ENCODE results near the gene ASAP3. TPM values are rescaled to one million over a fixed set of nuclear protein-coding genes. Genes with fewer than 3 reads are reported as not detected.

The ASAP3 gene
- total RNA-seq, 2 experiments from 2014 or later = 0.81 to 1.2 TPM

GRCh38 chr1:23416964-23417363 lies 67.0 kb downstream of the ASAP3 start:
- Mint-ChIP-seq H3K4me1 (ENCODE audit: low read depth) (peaks cover 15% of the 10 kb centered on the region), H3K27me3 (no peaks in the 10 kb centered on the region), H3K4me3 (no peak overlapping the region), H3K36me3 (ENCODE audit: low read depth) (peaks cover 24% of the 10 kb centered on the region), H3K9me3 (no peaks in the 10 kb centered on the region), H3K27ac (no peak overlapping the region)
- ATAC-seq (ENCODE audit: poor library complexity) = no peak
- H3K4me1 ChIP-seq (ENCODE audit: insufficient read depth, low read length) = peaks cover 3% of the 10 kb centered on the region
- no peak overlapping the region for H3K4me3 ChIP-seq (ENCODE audit: low read length)
- POLR2A ChIA-PET = interaction anchor here (0.9 kb wide), 1 partner anchor 408 kb away, joined by 3 read pairs; the partner anchor contains the start of gene HMGCL
- H3K9me3 ChIP-seq (ENCODE audit: control insufficient read depth in 1 of 2, insufficient read depth in 1 of 2, low read length in 2 of 2) = no peaks in the 10 kb centered on the region
- no peaks in the 10 kb centered on the region for H3K27me3 ChIP-seq (ENCODE audit: control insufficient read depth in 1 of 2, insufficient read depth in 2 of 2, low read length in 2 of 2)
- no peak overlapping the region for H3K27ac ChIP-seq (ENCODE audit: low read depth in 1 of 2, low read length in 2 of 2)
- CTCF ChIA-PET = no interaction called here
- no peak for DNase-seq
- intact Hi-C loops (cut with DNase I, micrococcal nuclease) = no loop called here
- H3K36me3 ChIP-seq (ENCODE audit: insufficient read depth, low read length) = peaks cover 7% of the 10 kb centered on the region
- TF ChIP-seq CTCF (IDR thresholded peaks at IDR 0.05) = no peak

GRCh38 chr1:23408797-23409290 lies 75.1 kb downstream of the ASAP3 start:
- TF ChIP-seq CTCF (IDR thresholded peaks at IDR 0.05) = no peak
- Histone ChIP-seq H3K36me3 (ENCODE audit: insufficient read depth, low read length) (peaks cover 10% of the 10 kb centered on the region), H3K9me3 (ENCODE audit: control insufficient read depth in 1 of 2, insufficient read depth in 1 of 2, low read length in 2 of 2) (no peaks in the 10 kb centered on the region), H3K4me1 (ENCODE audit: insufficient read depth, low read length) (peaks cover 9% of the 10 kb centered on the region), H3K27ac (ENCODE audit: low read depth in 1 of 2, low read length in 2 of 2) (no peak overlapping the region), H3K4me3 (ENCODE audit: low read length) (no peak overlapping the region), H3K27me3 (ENCODE audit: control insufficient read depth in 1 of 2, insufficient read depth in 2 of 2, low read length in 2 of 2) (no peaks in the 10 kb centered on the region)
- ChIA-PET CTCF (no interaction called here), POLR2A (interaction anchor here (0.6 kb wide), 1 partner anchor 132 kb away, joined by 3 read pairs; no protein-coding TSS in a partner anchor)
- no peaks in the 10 kb centered on the region for H3K27me3 Mint-ChIP-seq
- no peak overlapping the region for H3K27ac Mint-ChIP-seq
- ATAC-seq (ENCODE audit: poor library complexity) = no peak
- H3K36me3 Mint-ChIP-seq (ENCODE audit: low read depth) = peaks cover 8% of the 10 kb centered on the region
- H3K4me3 Mint-ChIP-seq = no peak overlapping the region
- no peak for DNase-seq
- no peaks in the 10 kb centered on the region for H3K9me3 Mint-ChIP-seq
- peaks cover 6% of the 10 kb centered on the region for H3K4me1 Mint-ChIP-seq (ENCODE audit: low read depth)
- intact Hi-C loops (cut with DNase I, micrococcal nuclease) = no loop called here

- Mint-ChIP-seq H3K4me1 (ENCODE audit: low read depth) (peaks cover 10% of the 10 kb centered on the region), H3K27me3 (no peaks in the 10 kb centered on the region), H3K4me3 (no peak overlapping the region), H3K27ac (no peak overlapping the region), H3K9me3 (no peaks in the 10 kb centered on the region), H3K36me3 (ENCODE audit: low read depth) (peaks cover 18% of the 10 kb centered on the region)
- POLR2A ChIA-PET = no interaction called here
- H3K27me3 ChIP-seq (ENCODE audit: control insufficient read depth in 1 of 2, insufficient read depth in 2 of 2, low read length in 2 of 2) = no peaks in the 10 kb centered on the region
- no peak overlapping the region for H3K4me3 ChIP-seq (ENCODE audit: low read length)
- DNase-seq = no peak
- no peak for ATAC-seq (ENCODE audit: poor library complexity)
- H3K36me3 ChIP-seq (ENCODE audit: insufficient read depth, low read length) = peaks cover 10% of the 10 kb centered on the region
- H3K9me3 ChIP-seq (ENCODE audit: control insufficient read depth in 1 of 2, insufficient read depth in 1 of 2, low read length in 2 of 2) = no peaks in the 10 kb centered on the region
- intact Hi-C loops (cut with DNase I, micrococcal nuclease) = no loop called here
- H3K27ac ChIP-seq (ENCODE audit: low read depth in 1 of 2, low read length in 2 of 2) = no peak overlapping the region
- CTCF ChIA-PET = no interaction called here
- H3K4me1 ChIP-seq (ENCODE audit: insufficient read depth, low read length) = peaks cover 12% of the 10 kb centered on the region
- TF ChIP-seq CTCF (IDR thresholded peaks at IDR 0.05) = no peak
Observed at GRCh38 chr1:23407016-23407630, 76.9 kb downstream of the ASAP3 start.

All from CD4-positive, alpha-beta T cell (primary cell).